HCT116 (cell line): Measurements from ENCODE around the gene GRHL3. TPM values are rescaled to one million over a fixed set of nuclear protein-coding genes. Genes with fewer than 3 reads are reported as not detected.

Experiments used
- ATAC-seq: fragments of 200-7000 bp; cut with Tn5 transposase; 2 replicates; pipeline ENCODE4 v1.9.1; 2020; ENCODE audit warnings: mild to moderate bottlenecking, moderate library complexity
- BruUV-seq: library from RNA; stranded (reverse); fragments of 400-500 nt; replicated peaks from 2 replicates; lab custom pipeline; 2021; lab: Mats Ljungman, UMichigan
- CTCF ChIA-PET: fragments of 300-600 bp; sonication (Branson Sonifier 250); formaldehyde crosslinking; loops from one replicate; lab custom pipeline; 2021; ENCODE audit warnings: antibody characterized with exemption; lab: Charles Lee
- POLR2A ChIA-PET: fragments of 300-600, 350-600 bp; sonication (Branson Sonifier 250); formaldehyde crosslinking; loops from one replicate; lab custom pipeline; 2021; ENCODE audit warnings: antibody characterized with exemption; lab: Charles Lee
- RAD21 ChIA-PET, 2 experiments: fragments of 300-600 bp; sonication (Branson Sonifier 250); formaldehyde crosslinking; loops; one replicate each; lab custom pipeline; 2023; ENCODE audit warnings: low total read pairs in 2 of 2; ENCODE audit not compliant: uncharacterized antibody in 2 of 2, unreplicated experiment in 2 of 2, low non-redundant PET in 1 of 2; lab: Charles Lee
- DNase-seq: peaks from one replicate; pipeline ENCODE4 v3.0.0-alpha.2; 2010; ENCODE audit warnings: low read depth, low spot score
- H2AFZ ChIP-seq: fragments of 200-600 bp; shearing (Covaris generic), sonication (generic); 2 replicates; pipeline ENCODE4 v1.6.1; 2017; ENCODE audit warnings: low read depth, mixed run types, mixed read lengths, antibody characterized with exemption, low read length; ENCODE audit not compliant: poor library complexity, severe bottlenecking
- H3K27ac ChIP-seq: 2 replicates; pipeline ENCODE4 v1.5.1; 2012; ENCODE audit warnings: low read depth, low read length
- H3K27me3 ChIP-seq: fragments of 200-600 bp; sonication (generic); 2 replicates; pipeline ENCODE4 v1.6.1; 2016; ENCODE audit warnings: mixed run types, low read length, mixed read lengths; ENCODE audit not compliant: insufficient read depth
- H3K36me3 ChIP-seq, 2 experiments: fragments of 200-500 bp in 1 of 2; fragments of 200-600 bp in 1 of 2; sonication (Bioruptor generic) in 1 of 2; sonication (generic) in 1 of 2; 2 replicates each; pipeline versions ENCODE4 v1.5.1 to v1.6.1; 2014 to 2016; ENCODE audit warnings: low read length in 2 of 2, inconsistent platforms in 1 of 2, mixed read lengths in 1 of 2, mixed run types in 1 of 2; ENCODE audit not compliant: insufficient read depth in 2 of 2, control insufficient read depth in 1 of 2
- H3K4me1 ChIP-seq, 2 experiments: fragments of 200-600 bp in 1 of 2; sonication (generic) in 1 of 2; 2 replicates each; pipeline versions ENCODE4 v1.5.1 to v1.6.1; 2012 to 2017; ENCODE audit warnings: low read length in 2 of 2, inconsistent platforms in 1 of 2, mild to moderate bottlenecking in 1 of 2, mixed read lengths in 1 of 2, mixed run types in 1 of 2, moderate library complexity in 1 of 2; ENCODE audit not compliant: insufficient read depth in 2 of 2, control insufficient read depth in 1 of 2
- H3K4me2 ChIP-seq: fragments of 200-600 bp; sonication (generic); 2 replicates; pipeline ENCODE4 v1.6.1; 2017; ENCODE audit warnings: mixed run types, low read length, mixed read lengths
- H3K4me3 ChIP-seq, 2 experiments: fragments of 200-600 bp in 1 of 2; sonication (generic) in 1 of 2; replicated peaks in 1 of 2; 2 replicates each; pipeline ENCODE4 v1.5.1; 2011 to 2016; ENCODE audit warnings: low read length in 2 of 2, control low read depth in 1 of 2, low read depth in 1 of 2, mild to moderate bottlenecking in 1 of 2, mixed read lengths in 1 of 2, mixed run types in 1 of 2
- H3K79me2 ChIP-seq: fragments of 200-600 bp; sonication (generic); 2 replicates; pipeline ENCODE4 v1.6.1; 2017; ENCODE audit warnings: mild to moderate bottlenecking, mixed run types, low read length, moderate library complexity, mixed read lengths; ENCODE audit not compliant: insufficient read depth
- H3K9ac ChIP-seq: fragments of 200-600 bp; sonication (generic); 2 replicates; pipeline ENCODE4 v1.6.1; 2016; ENCODE audit warnings: low read length, mixed read lengths
- H3K9me2 ChIP-seq: fragments of 200-600 bp; sonication (generic), shearing (Covaris generic); 2 replicates; pipeline ENCODE4 v1.6.1; 2017; ENCODE audit warnings: mixed run types, mild to moderate bottlenecking, moderate library complexity; ENCODE audit not compliant: insufficient read depth
- H3K9me3 ChIP-seq, 2 experiments: fragments of 200-500 bp in 1 of 2; fragments of 200-600 bp in 1 of 2; sonication (Bioruptor generic) in 1 of 2; sonication (generic) in 1 of 2; 2 replicates each; pipeline ENCODE4 v1.6.1; 2014 to 2017; ENCODE audit warnings: low read length in 2 of 2, mixed read lengths in 2 of 2, inconsistent platforms in 1 of 2, low read depth in 1 of 2, mild to moderate bottlenecking in 1 of 2, mixed run types in 1 of 2, moderate library complexity in 1 of 2; ENCODE audit not compliant: control insufficient read depth in 1 of 2, insufficient read depth in 1 of 2
- H4K20me1 ChIP-seq: fragments of 200-600 bp; sonication (generic), shearing (Covaris generic); 2 replicates; pipeline ENCODE4 v1.6.1; 2017; ENCODE audit warnings: mixed run types, mild to moderate bottlenecking, moderate library complexity; ENCODE audit not compliant: insufficient read depth
- CBX3 ChIP-seq: IDR thresholded peaks from 2 replicates; pipeline ENCODE4 v1.6.1; 2012; ENCODE audit warnings: low read depth
- SP1 ChIP-seq: IDR thresholded peaks from 2 replicates; pipeline ENCODE4 v1.6.1; 2012; ENCODE audit warnings: low read depth
- ZFX ChIP-seq: fragments of 450-650 bp; IDR thresholded peaks from 2 replicates; pipeline ENCODE4 v1.6.1; 2017
- ZNF274 ChIP-seq: fragments of 200-500 bp; sonication (Bioruptor generic); IDR thresholded peaks from 2 replicates; pipeline ENCODE4 v1.6.1; 2014; ENCODE audit warnings: mild to moderate bottlenecking, low read depth, low read length, inconsistent platforms
- intact Hi-C: fragments of 100-400 bp; cut with micrococcal nuclease; formaldehyde crosslinking; loops from 2 replicates; pipeline ENCODE4 v1.10.0; 2022
- total RNA-seq: library from RNA; stranded (reverse); gene quantifications from one replicate; pipeline ENCODE4 v1.2.1, GENCODE V29; 2021; ENCODE audit not compliant: unreplicated experiment
- TF ChIP-seq, protein P1 (sequence below): IDR thresholded peaks from 2 replicates; pipeline ENCODE4 v1.6.1; 2012
- TF ChIP-seq, protein P2 (sequence below): IDR thresholded peaks from 2 replicates; pipeline ENCODE4 v1.6.1; 2012

GRHL3 gene
- total RNA-seq, 1 experiment from 2014 or later: 1.0 TPM

DNA sequence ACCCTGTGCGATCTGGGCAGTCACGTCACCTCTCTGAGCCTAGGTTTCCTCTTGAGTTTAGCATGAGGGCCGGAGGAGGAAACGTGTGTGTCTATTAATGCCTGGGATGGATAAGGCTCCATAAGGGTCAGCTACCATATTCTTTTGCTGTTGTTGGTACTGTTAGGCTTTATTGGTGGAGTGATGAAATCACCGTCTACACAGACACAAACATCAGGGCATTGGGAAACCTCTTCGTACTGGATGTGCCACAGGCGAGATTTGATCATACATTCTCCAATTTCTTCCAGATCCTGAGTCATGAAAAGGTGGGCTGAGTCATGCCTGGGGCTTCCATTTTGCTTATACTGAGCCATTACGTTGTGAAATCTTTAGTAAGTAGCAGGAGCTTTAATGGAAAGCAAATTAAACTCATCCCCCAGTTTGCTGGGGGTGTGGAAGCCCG, 24.9 kb upstream of the GRHL3 start:
- Histone ChIP-seq H3K9ac (no peak overlapping the region), H3K4me2 (peak overlapping the region; percentile 31)

DNA sequence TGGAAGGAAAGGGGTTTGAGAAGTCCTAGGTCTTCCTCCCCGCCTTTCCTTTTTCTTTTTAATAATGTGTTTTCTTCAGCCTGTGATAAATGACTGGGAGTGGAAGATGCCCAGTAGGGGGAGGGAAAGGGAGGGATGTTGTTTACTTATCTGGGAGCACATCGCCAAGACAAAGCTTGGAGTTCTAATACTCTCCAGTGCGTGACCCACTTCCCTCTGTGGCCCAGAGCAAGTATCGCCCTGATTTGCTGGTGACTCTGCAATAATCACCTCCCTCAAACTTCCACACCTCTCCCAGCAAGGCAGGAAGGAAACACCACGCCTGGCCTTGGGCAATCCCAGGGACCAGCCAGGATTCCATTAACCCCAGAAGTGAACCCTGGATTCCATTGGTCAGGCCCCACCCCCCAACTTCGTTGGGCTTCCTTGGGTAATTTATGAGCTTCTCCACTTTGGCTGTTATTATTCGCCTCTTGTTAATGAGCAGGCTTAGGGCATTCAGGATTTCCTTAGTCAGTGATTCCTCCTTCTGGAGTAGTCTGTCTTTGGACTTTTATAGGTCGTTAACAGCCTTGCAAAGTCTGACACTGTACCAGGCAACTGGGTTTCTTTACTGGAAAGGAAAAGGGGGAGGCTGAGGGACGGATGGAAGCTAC, 24.3 kb upstream of the GRHL3 start:
- ChIA-PET POLR2A (no interaction called here), CTCF (interaction anchor here (1.4 kb wide), 1 partner anchor 97 kb away, joined by 3 read pairs; no protein-coding TSS in a partner anchor), RAD21 (no interaction called here)
- H3K4me1 ChIP-seq: peaks cover 15 to 42% of the 10 kb centered on the region in 2 experiments
- TF ChIP-seq SP1 (no peak), CBX3 (no peak), ZNF274 (no peak)
- TF ChIP-seq, protein P1, sequence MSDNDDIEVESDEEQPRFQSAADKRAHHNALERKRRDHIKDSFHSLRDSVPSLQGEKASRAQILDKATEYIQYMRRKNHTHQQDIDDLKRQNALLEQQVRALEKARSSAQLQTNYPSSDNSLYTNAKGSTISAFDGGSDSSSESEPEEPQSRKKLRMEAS: no peak
- no peak overlapping the region for H3K27ac ChIP-seq
- no peaks in the 10 kb centered on the region for H3K79me2 ChIP-seq
- no peaks in the 10 kb centered on the region for H3K36me3 ChIP-seq
- no peak overlapping the region for H3K9ac ChIP-seq
- no peaks in the 10 kb centered on the region for H3K9me2 ChIP-seq
- DNase-seq: no peak
- peak overlapping the region; percentile 75 for H2AFZ ChIP-seq
- intact Hi-C loops: no loop called here
- no peaks in the 10 kb centered on the region for H3K9me3 ChIP-seq
- no peaks in the 10 kb centered on the region for H4K20me1 ChIP-seq
- peaks cover 9% of the 10 kb centered on the region; the same call in 1 of the 2 replicates for H3K27me3 ChIP-seq
- BruUV-seq: no TSS peak
- peak overlapping the region; percentile 31 for H3K4me2 ChIP-seq
- H3K4me3 ChIP-seq: no peak overlapping the region
- 0 out of 2 replicates have a peak, but pooled peaks have one; percentile 16 for ATAC-seq

More for the DNA sequence above, 24.9 kb upstream of the GRHL3 start:
- no peak for ATAC-seq
- no peak overlapping the region for H3K4me3 ChIP-seq
- no peak for DNase-seq
- no peaks in the 10 kb centered on the region for H3K9me3 ChIP-seq
- no peaks in the 10 kb centered on the region for H4K20me1 ChIP-seq
- RAD21 ChIA-PET: no interaction called here
- no peaks in the 10 kb centered on the region for H3K79me2 ChIP-seq
- TF ChIP-seq ZNF274: no peak
- no peak for TF ChIP-seq ZFX
- TF ChIP-seq, protein P2, sequence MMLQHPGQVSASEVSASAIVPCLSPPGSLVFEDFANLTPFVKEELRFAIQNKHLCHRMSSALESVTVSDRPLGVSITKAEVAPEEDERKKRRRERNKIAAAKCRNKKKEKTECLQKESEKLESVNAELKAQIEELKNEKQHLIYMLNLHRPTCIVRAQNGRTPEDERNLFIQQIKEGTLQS: no peak
- POLR2A ChIA-PET: no interaction called here
- intact Hi-C loops: no loop called here
- H3K9me2 ChIP-seq: no peaks in the 10 kb centered on the region
- H2AFZ ChIP-seq: peak overlapping the region; percentile 75
- CTCF ChIA-PET: interaction anchor here (1.4 kb wide), 1 partner anchor 97 kb away, joined by 3 read pairs; no protein-coding TSS in a partner anchor
- peaks cover 18 to 48% of the 10 kb centered on the region in 2 experiments for H3K4me1 ChIP-seq
- no peaks in the 10 kb centered on the region for H3K36me3 ChIP-seq
- BruUV-seq: no TSS peak
- peaks cover 9% of the 10 kb centered on the region; the same call in 1 of the 2 replicates for H3K27me3 ChIP-seq
- no peak overlapping the region for H3K27ac ChIP-seq
